HepG2 (cell line): ENCODE measurements around the gene ZFP62. TPM values are rescaled to one million over a fixed set of nuclear protein-coding genes. Genes with fewer than 3 reads are reported as not detected.

Source experiments
- AGO1 ChIP-seq: fragments of 200-400 bp; formaldehyde crosslinking; IDR thresholded peaks from 2 replicates; pipeline ENCODE4 v1.6.1; 2017; ENCODE audit warnings: mild to moderate bottlenecking, low read depth, low read length, moderate library complexity; ENCODE audit not compliant: poor library complexity, severe bottlenecking
- ATF7-NPFF ChIP-seq: sonication (generic); formaldehyde crosslinking; IDR thresholded peaks from 2 replicates; pipeline ENCODE4 v1.8.1; 2023; ENCODE audit warnings: mild to moderate bottlenecking, low read depth, missing genetic modification reagents, moderate library complexity
- BORCS8-MEF2B ChIP-seq: sonication (generic); formaldehyde crosslinking; IDR thresholded peaks from 2 replicates; pipeline ENCODE4 v1.8.0; 2022; ENCODE audit warnings: mild to moderate bottlenecking, missing genetic modification reagents
- CERS6 ChIP-seq: sonication (generic); formaldehyde crosslinking; IDR thresholded peaks from 2 replicates; pipeline ENCODE4 v1.5.0; 2020; ENCODE audit warnings: missing genetic modification reagents
- EZH2 ChIP-seq: conservative IDR thresholded peaks from 2 replicates; pipeline ENCODE4 v1.6.1; 2012; ENCODE audit warnings: mild to moderate bottlenecking, low read depth, low read length, moderate library complexity
- IRX3 ChIP-seq: sonication (generic); formaldehyde crosslinking; IDR thresholded peaks from 2 replicates; pipeline ENCODE4 v1.8.1; 2023; ENCODE audit warnings: mild to moderate bottlenecking, low read depth, missing genetic modification reagents, borderline replicate concordance
- POLR2G ChIP-seq: fragments of 200-400 bp; formaldehyde crosslinking; IDR thresholded peaks from 2 replicates; pipeline ENCODE4 v1.6.1; 2018; ENCODE audit warnings: mild to moderate bottlenecking, low read depth, low read length, moderate library complexity
- PTBP1 ChIP-seq: fragments of 200-400 bp; formaldehyde crosslinking; IDR thresholded peaks from 2 replicates; pipeline ENCODE4 v1.6.1; 2018; ENCODE audit warnings: low read length, low read depth; ENCODE audit not compliant: poor library complexity, severe bottlenecking
- SAFB2 ChIP-seq: sonication (generic); formaldehyde crosslinking; IDR thresholded peaks from 2 replicates; pipeline ENCODE4 v1.5.1; 2020; ENCODE audit warnings: missing genetic modification reagents, low read depth, mild to moderate bottlenecking, borderline replicate concordance
- TRIM24 ChIP-seq: sonication (generic); formaldehyde crosslinking; IDR thresholded peaks from 2 replicates; pipeline ENCODE4 v1.8.0; 2022; ENCODE audit warnings: mild to moderate bottlenecking, missing genetic modification reagents
- ZHX1 ChIP-seq: sonication (generic); formaldehyde crosslinking; IDR thresholded peaks from 2 replicates; pipeline ENCODE4 v1.8.1; 2022; ENCODE audit warnings: low read depth, mild to moderate bottlenecking, missing genetic modification reagents
- ZNF232 ChIP-seq: sonication (generic); formaldehyde crosslinking; IDR thresholded peaks from 2 replicates; pipeline ENCODE4 v1.4.0; 2020; ENCODE audit warnings: missing genetic modification reagents, borderline replicate concordance
- ZNF326 ChIP-seq: sonication (generic); formaldehyde crosslinking; IDR thresholded peaks from 2 replicates; pipeline ENCODE4 v1.4.0; 2020; ENCODE audit warnings: missing genetic modification reagents, borderline replicate concordance
- ZNF331 ChIP-seq: sonication (generic); formaldehyde crosslinking; IDR thresholded peaks from 2 replicates; pipeline ENCODE4 v1.4.0; 2020; ENCODE audit warnings: missing genetic modification reagents
- ZNF414 ChIP-seq: sonication (generic); formaldehyde crosslinking; IDR thresholded peaks from 2 replicates; pipeline ENCODE4 v1.5.0; 2020; ENCODE audit warnings: missing genetic modification reagents
- ZNF558 ChIP-seq: sonication (generic); formaldehyde crosslinking; IDR thresholded peaks from 2 replicates; pipeline ENCODE4 v1.9.0; 2022; ENCODE audit warnings: mild to moderate bottlenecking, missing genetic modification reagents, borderline replicate concordance
- polyA plus RNA-seq, 8 experiments: library from polyadenylated mRNA; depleted of rRNA in 3 of 8; stranded (reverse) in 7 of 8; unstranded in 1 of 8; fragments of >200 nt; fragmentation: Illumina TruSeq in 4 of 8; extraction: Trizol in 4 of 8; gene quantifications; 2 replicates each; pipeline versions ENCODE4 v1.2.1 to v1.2.3, GENCODE V29; 2011 to 2016; ENCODE audit warnings: low read depth in 4 of 8, missing spikeins in 1 of 8, mixed read lengths in 1 of 8; ENCODE audit not compliant: insufficient read depth in 1 of 8
- total RNA-seq, 5 experiments: library from RNA; depleted of rRNA; stranded (reverse); fragments of >200 nt; fragmentation: Illumina TruSeq; extraction: Trizol; gene quantifications; 2 replicates each; pipeline ENCODE4 v1.2.3, GENCODE V29; 2016; ENCODE audit warnings: low read depth in 1 of 5
- TF ChIP-seq, protein P1 (sequence below): sonication (generic); formaldehyde crosslinking; conservative IDR thresholded peaks from 2 replicates; pipeline ENCODE4 v1.5.0; 2020; ENCODE audit warnings: missing genetic modification reagents
- TF ChIP-seq, protein P2 (sequence below): sonication (generic); formaldehyde crosslinking; IDR thresholded peaks from 2 replicates; pipeline ENCODE4 v1.8.0; 2022; ENCODE audit warnings: missing genetic modification reagents, mild to moderate bottlenecking, borderline replicate concordance
- TF ChIP-seq, protein P3 (sequence below): sonication (generic); formaldehyde crosslinking; conservative IDR thresholded peaks from 2 replicates; pipeline ENCODE4 v1.8.1; 2023; ENCODE audit warnings: missing genetic modification reagents

The ZFP62 gene
- total and polyA plus RNA-seq, 2 of the 13 experiments (the other 11 are each of a cell fraction or from before 2014, with no cell fraction given), result 8.2 to 19.4 TPM

DNA sequence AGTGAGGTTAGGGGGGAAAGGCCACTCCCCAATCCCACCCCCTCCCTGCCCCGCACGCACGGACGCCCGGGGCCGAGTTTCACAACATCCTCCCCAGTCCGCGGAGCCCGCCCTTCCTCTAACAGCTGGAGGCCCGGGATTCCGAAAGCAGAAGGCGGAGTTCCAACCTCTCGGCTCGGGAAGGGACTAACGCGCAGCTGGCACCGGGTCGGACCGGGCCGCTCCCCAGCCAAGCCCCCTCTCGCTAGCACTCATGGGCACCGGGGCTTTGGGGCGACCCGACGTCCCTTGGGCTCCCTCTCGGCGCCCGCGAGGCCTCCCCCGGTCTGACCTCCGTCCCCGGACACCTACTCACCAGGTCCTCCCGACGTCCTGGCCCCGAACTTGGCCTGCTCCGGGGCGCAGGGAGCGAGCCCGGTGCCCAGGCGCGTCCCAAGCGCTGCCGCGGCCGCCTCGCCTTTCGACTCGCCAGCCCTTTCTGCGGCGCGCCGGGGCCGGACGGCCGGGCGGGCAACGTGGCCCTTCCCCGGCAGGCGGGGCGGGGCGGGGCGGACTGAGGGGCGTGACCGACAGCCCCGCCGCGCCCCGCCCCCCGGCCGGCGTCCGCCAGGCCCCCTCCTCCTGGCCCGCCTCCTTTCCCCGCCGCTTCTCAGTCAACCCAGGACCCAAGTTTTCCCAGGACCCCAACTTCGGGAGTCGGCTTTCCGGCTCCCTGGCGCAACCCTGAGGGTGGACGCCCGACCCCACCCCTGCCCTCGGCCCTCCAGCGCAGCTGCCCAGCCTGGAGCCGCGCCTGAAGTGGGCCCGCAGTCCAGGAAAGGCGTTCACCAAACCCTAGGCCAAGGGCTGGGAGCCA, 58.5 kb downstream of the ZFP62 start, which contains the start of gene MGAT1 (continued):
- TF ChIP-seq ATF7-NPFF (CRISPR knock-in tag), result peak; percentile 43; the same call in 1 of the 2 replicates
- peak; percentile 71; the same call in 1 of the 2 replicates for TF ChIP-seq SAFB2 (CRISPR knock-in tag)
- TF ChIP-seq CERS6 (CRISPR knock-in tag), result no peak
- no peak for TF ChIP-seq ZNF331
- TF ChIP-seq IRX3 (CRISPR knock-in tag), result no peak
- TF ChIP-seq, protein P1, sequence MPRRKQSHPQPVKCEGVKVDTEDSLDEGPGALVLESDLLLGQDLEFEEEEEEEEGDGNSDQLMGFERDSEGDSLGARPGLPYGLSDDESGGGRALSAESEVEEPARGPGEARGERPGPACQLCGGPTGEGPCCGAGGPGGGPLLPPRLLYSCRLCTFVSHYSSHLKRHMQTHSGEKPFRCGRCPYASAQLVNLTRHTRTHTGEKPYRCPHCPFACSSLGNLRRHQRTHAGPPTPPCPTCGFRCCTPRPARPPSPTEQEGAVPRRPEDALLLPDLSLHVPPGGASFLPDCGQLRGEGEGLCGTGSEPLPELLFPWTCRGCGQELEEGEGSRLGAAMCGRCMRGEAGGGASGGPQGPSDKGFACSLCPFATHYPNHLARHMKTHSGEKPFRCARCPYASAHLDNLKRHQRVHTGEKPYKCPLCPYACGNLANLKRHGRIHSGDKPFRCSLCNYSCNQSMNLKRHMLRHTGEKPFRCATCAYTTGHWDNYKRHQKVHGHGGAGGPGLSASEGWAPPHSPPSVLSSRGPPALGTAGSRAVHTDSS (CRISPR knock-in tag), result 0 out of 2 replicates have a peak, but pooled peaks have one; percentile 49
- TF ChIP-seq ZNF326 (CRISPR knock-in tag), result no peak
- TF ChIP-seq, protein P2, sequence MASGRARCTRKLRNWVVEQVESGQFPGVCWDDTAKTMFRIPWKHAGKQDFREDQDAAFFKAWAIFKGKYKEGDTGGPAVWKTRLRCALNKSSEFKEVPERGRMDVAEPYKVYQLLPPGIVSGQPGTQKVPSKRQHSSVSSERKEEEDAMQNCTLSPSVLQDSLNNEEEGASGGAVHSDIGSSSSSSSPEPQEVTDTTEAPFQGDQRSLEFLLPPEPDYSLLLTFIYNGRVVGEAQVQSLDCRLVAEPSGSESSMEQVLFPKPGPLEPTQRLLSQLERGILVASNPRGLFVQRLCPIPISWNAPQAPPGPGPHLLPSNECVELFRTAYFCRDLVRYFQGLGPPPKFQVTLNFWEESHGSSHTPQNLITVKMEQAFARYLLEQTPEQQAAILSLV, result peak; percentile 81; the same call in 1 of the 2 replicates
- TF ChIP-seq ZNF414 (CRISPR knock-in tag), result no peak
- no peak for TF ChIP-seq ZHX1 (CRISPR knock-in tag)
- peak; percentile 90 for TF ChIP-seq AGO1
- TF ChIP-seq ZNF558 (CRISPR knock-in tag), result 0 out of 2 replicates have a peak, but pooled peaks have one; percentile 37
- no peak for TF ChIP-seq BORCS8-MEF2B (CRISPR knock-in tag)
- peak; percentile 38 for TF ChIP-seq PTBP1
- no peak for TF ChIP-seq TRIM24 (CRISPR knock-in tag)
- TF ChIP-seq, protein P3, sequence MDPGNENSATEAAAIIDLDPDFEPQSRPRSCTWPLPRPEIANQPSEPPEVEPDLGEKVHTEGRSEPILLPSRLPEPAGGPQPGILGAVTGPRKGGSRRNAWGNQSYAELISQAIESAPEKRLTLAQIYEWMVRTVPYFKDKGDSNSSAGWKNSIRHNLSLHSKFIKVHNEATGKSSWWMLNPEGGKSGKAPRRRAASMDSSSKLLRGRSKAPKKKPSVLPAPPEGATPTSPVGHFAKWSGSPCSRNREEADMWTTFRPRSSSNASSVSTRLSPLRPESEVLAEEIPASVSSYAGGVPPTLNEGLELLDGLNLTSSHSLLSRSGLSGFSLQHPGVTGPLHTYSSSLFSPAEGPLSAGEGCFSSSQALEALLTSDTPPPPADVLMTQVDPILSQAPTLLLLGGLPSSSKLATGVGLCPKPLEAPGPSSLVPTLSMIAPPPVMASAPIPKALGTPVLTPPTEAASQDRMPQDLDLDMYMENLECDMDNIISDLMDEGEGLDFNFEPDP (CRISPR knock-in tag), result no peak
- peak; percentile 32; the same call in 1 of the 2 replicates for TF ChIP-seq ZNF232 (CRISPR knock-in tag)
- TF ChIP-seq POLR2G, result peak; percentile 70
- no peak for TF ChIP-seq EZH2
